T-helper 17 cell (primary cell): ENCODE data around the gene CRNKL1. TPM values are rescaled to one million over a fixed set of nuclear protein-coding genes. Genes with fewer than 3 reads are reported as not detected.

Experiments used
- ATAC-seq: fragments of 150-1000 bp; cut with Tn5 transposase; 2 replicates; pipeline ENCODE4 v1.10.0; 2021; ENCODE audit warnings: mild to moderate bottlenecking, moderate library complexity
- DNase-seq, 3 donors: peaks; one replicate each; pipeline versions ENCODE4 v3.0.0 to v3.0.0-alpha.2; 2020 to 2021
- H3K9me3 ChIP-seq: one replicate; pipeline ENCODE4 v1.7.0; 2013; ENCODE audit warnings: low read length, mild to moderate bottlenecking; ENCODE audit not compliant: control insufficient read depth, poor library complexity, severe bottlenecking
- H3K27ac Mint-ChIP-seq: one replicate; pipeline ENCODE4 v1.8.0; 2022; ENCODE audit warnings: mild to moderate bottlenecking, moderate library complexity, mixed read lengths
- H3K27me3 Mint-ChIP-seq: one replicate; pipeline ENCODE4 v1.8.0; 2022; ENCODE audit warnings: mixed read lengths
- H3K36me3 Mint-ChIP-seq: one replicate; pipeline ENCODE4 v1.8.0; 2022; ENCODE audit warnings: low read depth, mixed read lengths
- H3K4me1 Mint-ChIP-seq: one replicate; pipeline ENCODE4 v1.8.0; 2022; ENCODE audit warnings: mild to moderate bottlenecking, mixed read lengths
- H3K4me3 Mint-ChIP-seq: one replicate; pipeline ENCODE4 v1.8.0; 2022; ENCODE audit warnings: mild to moderate bottlenecking, moderate library complexity, mixed read lengths
- total RNA-seq, 4 donors: library from RNA in 2 of 4; stranded (reverse) in 2 of 4; gene quantifications; one replicate each; pipeline ENCODE4 v1.2.3 and lab custom pipeline; 2022 to 2026

Gene CRNKL1
- total RNA-seq (10 to 100 TPM; 21.6 to 22.8 TPM), total RNA-seq (lab: John Stamatoyannopoulos, UW) (52.3 to 97.3 reads per million in 2 donors)

DNA sequence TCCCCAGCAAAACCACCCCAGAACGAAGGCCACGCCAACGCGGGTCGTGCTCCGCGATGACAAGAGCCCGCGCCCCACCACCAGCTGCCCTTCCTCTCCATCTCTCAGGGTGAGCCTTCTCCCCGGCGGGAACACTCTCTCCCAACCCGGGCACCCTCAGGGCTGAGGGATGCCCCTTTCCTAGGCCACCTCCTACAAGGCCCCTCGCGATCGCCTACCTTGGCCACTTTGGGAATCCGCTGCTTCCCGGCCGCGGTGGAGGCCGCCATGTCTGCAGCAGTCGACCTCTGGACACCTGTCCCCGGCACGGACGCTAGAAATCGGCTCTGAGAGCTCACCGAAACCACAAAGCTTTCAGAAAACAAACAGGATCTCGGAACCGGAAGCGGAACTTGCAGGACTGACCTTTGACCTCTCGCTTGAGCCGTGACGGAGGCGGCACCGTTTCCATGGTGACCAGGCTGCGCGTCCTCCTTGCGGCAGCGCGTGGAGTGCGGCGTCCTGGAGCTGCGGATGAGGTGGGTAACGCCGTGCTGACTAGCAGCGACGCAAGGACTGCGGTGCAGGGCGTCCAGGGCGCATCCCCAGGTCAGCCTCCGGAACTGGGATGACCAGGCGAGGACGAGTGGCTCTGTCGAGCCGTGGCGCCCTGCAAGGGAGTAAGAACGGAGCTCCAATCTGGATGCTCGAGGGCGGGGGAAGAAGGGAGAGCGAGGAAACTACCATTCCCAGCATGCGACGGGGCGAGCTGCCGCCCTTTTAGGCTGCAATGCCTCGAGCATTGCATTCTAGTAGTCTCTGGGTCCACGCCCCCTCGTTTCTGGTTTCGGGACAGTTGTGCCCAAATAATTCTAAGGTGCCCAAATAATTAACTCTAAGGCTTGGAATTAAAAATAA, at the start of gene CRNKL1, which contains the start of gene CFAP61:
Gene CRNKL1, minus strand, starts transcription at position 393 of the 897 bp plus-strand sequence. Its CDS starts 124 bp downstream, at position 269.
Gene CFAP61, plus strand, starts transcription at position 459 of the 897 bp plus-strand sequence. CDS start 4,122 bp downstream, outside the sequence.
- ATAC-seq: peak; percentile 93
- peak; percentile 89 to 95 (median 92) for DNase-seq

DNA sequence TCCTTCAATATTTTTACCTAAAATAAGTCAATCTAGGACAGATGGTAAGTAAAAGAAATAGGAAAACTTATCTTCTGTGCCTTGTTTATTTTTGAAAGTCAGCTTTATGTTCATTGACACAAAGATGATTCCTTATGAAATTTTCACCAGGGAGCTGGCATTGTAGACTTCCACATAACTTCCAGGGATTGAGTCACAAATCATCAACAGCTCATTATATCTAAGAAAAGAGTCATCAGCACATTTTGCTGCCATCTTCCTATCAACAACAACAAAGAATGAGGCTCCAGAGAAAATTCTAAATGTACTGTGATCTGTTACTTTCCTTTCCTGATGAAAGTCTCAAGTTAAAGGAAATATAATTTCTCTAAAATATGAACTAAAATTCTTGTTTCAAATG, 48.6 kb upstream of the CRNKL1 start:
- no peak for DNase-seq
- peaks cover 54% of the 10 kb centered on the region for H3K27me3 Mint-ChIP-seq
- H3K4me3 Mint-ChIP-seq: no peak overlapping the region
- H3K4me1 Mint-ChIP-seq: no peaks in the 10 kb centered on the region
- H3K9me3 ChIP-seq: no peaks in the 10 kb centered on the region
- H3K27ac Mint-ChIP-seq: no peak overlapping the region
- H3K36me3 Mint-ChIP-seq: no peaks in the 10 kb centered on the region
- ATAC-seq: no peak

More for the DNA sequence above, at the start of gene CRNKL1, which contains the start of gene CFAP61:
- Mint-ChIP-seq H3K4me1 (peaks cover 23% of the 10 kb centered on the region), H3K27ac (peak within 1 kb of the TSS; percentile 100), H3K4me3 (peak within 1 kb of the TSS; percentile 100), H3K27me3 (peaks cover 12% of the 10 kb centered on the region), H3K36me3 (peaks cover 10% of the 10 kb centered on the region)
- no peaks in the 10 kb centered on the region for H3K9me3 ChIP-seq

- ATAC-seq (no peak), DNase-seq (no peak)
- no peaks in the 10 kb centered on the region for H3K9me3 ChIP-seq
- H3K4me1 Mint-ChIP-seq: no peaks in the 10 kb centered on the region
- H3K4me3 Mint-ChIP-seq: no peak overlapping the region
- H3K27ac Mint-ChIP-seq: no peak overlapping the region
- no peaks in the 10 kb centered on the region for H3K36me3 Mint-ChIP-seq
- H3K27me3 Mint-ChIP-seq: peaks cover 32% of the 10 kb centered on the region
Observed at GRCh38 chr20:20096421-20096820, 44.2 kb upstream of the CRNKL1 start.

DNA sequence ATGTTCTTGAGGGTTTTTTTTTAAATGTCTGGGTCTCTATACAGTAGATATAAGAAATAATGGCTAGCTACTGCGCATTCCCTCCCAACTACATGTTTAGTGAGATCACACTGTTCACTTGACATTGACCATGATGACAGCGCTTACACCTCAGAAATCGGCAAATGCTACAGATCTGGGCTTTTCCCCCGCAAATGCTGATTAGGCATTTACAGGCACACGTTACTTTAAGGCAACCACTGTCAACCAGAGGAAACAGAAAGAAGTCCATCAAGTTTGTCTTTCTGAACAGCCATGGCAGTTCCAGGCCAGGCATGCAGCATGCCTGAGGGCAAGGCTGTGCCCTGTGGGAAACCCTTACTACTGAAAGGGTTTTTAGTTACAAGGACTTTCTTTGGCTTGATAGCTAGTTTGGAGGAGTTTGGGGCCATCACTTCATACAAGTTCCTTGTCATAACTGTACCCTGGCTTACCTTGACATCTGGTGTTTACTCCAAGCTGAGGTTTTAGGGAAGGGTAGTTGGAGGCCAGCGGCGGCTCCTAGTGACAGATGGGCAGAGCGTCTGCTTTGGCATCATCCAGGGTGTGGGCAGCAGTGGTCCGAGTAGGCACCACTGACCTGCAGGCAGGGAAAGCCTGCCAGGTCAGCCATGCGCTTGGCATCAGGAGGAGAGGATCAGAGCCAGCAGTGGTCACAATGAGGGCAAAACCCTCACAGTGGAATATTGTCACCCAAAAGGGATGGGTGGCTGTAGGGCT, 43.0 kb upstream of the CRNKL1 start:
- ATAC-seq (no peak), DNase-seq (no peak)
- peaks cover 32% of the 10 kb centered on the region for H3K27me3 Mint-ChIP-seq
- H3K9me3 ChIP-seq: no peaks in the 10 kb centered on the region
- H3K36me3 Mint-ChIP-seq: no peaks in the 10 kb centered on the region
- no peak overlapping the region for H3K4me3 Mint-ChIP-seq
- no peak overlapping the region for H3K27ac Mint-ChIP-seq
- H3K4me1 Mint-ChIP-seq: no peaks in the 10 kb centered on the region

DNA sequence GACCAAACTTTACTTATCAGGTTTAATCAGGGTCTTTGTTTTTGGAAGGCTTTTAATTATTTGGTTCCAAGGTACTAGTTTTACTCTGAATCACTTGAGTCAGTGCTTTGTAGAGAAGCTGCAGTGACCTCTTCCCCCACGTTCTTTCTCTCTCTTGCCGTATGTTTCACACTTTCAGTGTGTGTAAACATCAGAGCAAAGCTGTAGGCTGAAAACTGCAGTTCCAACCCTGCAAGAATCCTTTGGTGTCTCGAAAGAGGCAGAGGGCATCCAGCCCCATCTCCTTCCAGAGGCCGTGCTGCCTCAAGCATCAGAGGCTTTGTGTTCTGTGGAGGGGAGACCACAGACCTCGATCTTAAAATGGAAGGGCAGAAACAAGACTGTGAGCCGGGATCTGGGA, 42.1 kb upstream of the CRNKL1 start:
- H3K27me3 Mint-ChIP-seq: peaks cover 28% of the 10 kb centered on the region
- H3K9me3 ChIP-seq: no peaks in the 10 kb centered on the region
- H3K4me1 Mint-ChIP-seq: no peaks in the 10 kb centered on the region
- DNase-seq (no peak), ATAC-seq (no peak)
- no peaks in the 10 kb centered on the region for H3K36me3 Mint-ChIP-seq
- H3K4me3 Mint-ChIP-seq: no peak overlapping the region
- H3K27ac Mint-ChIP-seq: no peak overlapping the region

- peaks cover 25% of the 10 kb centered on the region for H3K27me3 Mint-ChIP-seq
- DNase-seq (no peak), ATAC-seq (no peak)
- H3K4me3 Mint-ChIP-seq: no peak overlapping the region
- no peaks in the 10 kb centered on the region for H3K36me3 Mint-ChIP-seq
- H3K27ac Mint-ChIP-seq: no peak overlapping the region
- no peaks in the 10 kb centered on the region for H3K4me1 Mint-ChIP-seq
- H3K9me3 ChIP-seq: no peaks in the 10 kb centered on the region
Observed at GRCh38 chr20:20092827-20093226, 40.6 kb upstream of the CRNKL1 start.

GRCh38 chr20:20089939-20090338, 37.7 kb upstream of the CRNKL1 start:
- H3K9me3 ChIP-seq: no peaks in the 10 kb centered on the region
- H3K4me3 Mint-ChIP-seq: no peak overlapping the region
- no peak overlapping the region for H3K27ac Mint-ChIP-seq
- DNase-seq: no peak
- no peak for ATAC-seq
- peaks cover 2% of the 10 kb centered on the region for H3K4me1 Mint-ChIP-seq
- H3K36me3 Mint-ChIP-seq: no peaks in the 10 kb centered on the region
- H3K27me3 Mint-ChIP-seq: peaks cover 26% of the 10 kb centered on the region

GRCh38 chr20:20089018-20089417, 36.8 kb upstream of the CRNKL1 start:
- Mint-ChIP-seq H3K4me1 (peaks cover 5% of the 10 kb centered on the region), H3K36me3 (no peaks in the 10 kb centered on the region), H3K27ac (no peak overlapping the region), H3K4me3 (no peak overlapping the region), H3K27me3 (peaks cover 27% of the 10 kb centered on the region)
- H3K9me3 ChIP-seq: no peaks in the 10 kb centered on the region
- DNase-seq: no peak
- no peak for ATAC-seq

- Mint-ChIP-seq H3K27ac (no peak overlapping the region), H3K4me3 (no peak overlapping the region), H3K4me1 (peaks cover 7% of the 10 kb centered on the region), H3K36me3 (no peaks in the 10 kb centered on the region), H3K27me3 (peaks cover 39% of the 10 kb centered on the region)
- DNase-seq (no peak), ATAC-seq (no peak)
- H3K9me3 ChIP-seq: no peaks in the 10 kb centered on the region
Observed at GRCh38 chr20:20085812-20086211, 33.5 kb upstream of the CRNKL1 start.

DNA sequence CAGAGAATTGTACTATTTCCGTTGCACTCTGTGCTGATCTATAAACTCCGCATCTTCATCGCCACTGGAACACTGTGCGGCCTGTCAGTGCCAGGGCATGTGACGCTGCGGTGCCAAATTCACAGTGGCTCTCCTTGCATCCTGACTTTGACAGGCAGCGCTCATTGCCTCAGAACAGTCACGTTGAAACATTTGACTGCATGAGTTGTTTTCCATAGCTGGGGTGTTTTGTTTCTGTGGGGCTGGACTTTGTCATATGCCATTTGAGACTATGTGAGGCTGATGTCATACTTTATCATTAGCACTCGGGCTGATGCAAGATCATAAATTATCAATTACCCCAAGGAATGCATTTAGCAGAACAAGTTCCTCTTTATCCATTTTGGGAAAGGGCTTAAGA, 32.8 kb upstream of the CRNKL1 start:
- ATAC-seq (no peak), DNase-seq (no peak)
- no peaks in the 10 kb centered on the region for H3K9me3 ChIP-seq
- H3K27me3 Mint-ChIP-seq: peaks cover 35% of the 10 kb centered on the region
- H3K27ac Mint-ChIP-seq: no peak overlapping the region
- H3K4me3 Mint-ChIP-seq: no peak overlapping the region
- H3K36me3 Mint-ChIP-seq: no peaks in the 10 kb centered on the region
- H3K4me1 Mint-ChIP-seq: peaks cover 7% of the 10 kb centered on the region

GRCh38 chr20:20084296-20084752, 32.1 kb upstream of the CRNKL1 start:
- Mint-ChIP-seq H3K27me3 (peaks cover 34% of the 10 kb centered on the region), H3K4me1 (peaks cover 7% of the 10 kb centered on the region), H3K4me3 (peak overlapping the region; percentile 61), H3K36me3 (no peaks in the 10 kb centered on the region), H3K27ac (no peak overlapping the region)
- ATAC-seq: no peak
- DNase-seq: no peak
- no peaks in the 10 kb centered on the region for H3K9me3 ChIP-seq

DNA sequence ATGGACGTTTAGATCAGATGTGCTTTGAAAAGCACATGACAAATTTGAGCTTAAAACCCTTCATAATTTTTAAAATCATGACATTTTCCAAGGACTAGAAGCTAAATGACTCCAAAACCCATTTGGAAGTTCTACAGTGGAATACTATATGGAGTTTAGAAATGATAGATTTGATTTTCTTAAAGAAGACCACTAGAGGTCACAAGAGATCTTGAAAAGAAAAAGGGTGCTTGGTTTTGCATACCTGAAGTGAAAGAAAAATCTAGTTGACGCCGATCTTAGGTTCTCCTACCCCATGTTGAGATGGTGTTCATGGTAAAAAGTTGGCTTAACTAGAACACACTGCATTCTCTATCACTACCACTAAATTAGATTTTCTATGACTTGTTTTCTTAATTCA, 31.5 kb upstream of the CRNKL1 start:
- peak overlapping the region; percentile 61 for H3K4me3 Mint-ChIP-seq
- ATAC-seq: peak; percentile 67

GRCh38 chr20:20079102-20079784, 27.0 kb upstream of the CRNKL1 start:
- H3K4me3 Mint-ChIP-seq: no peak overlapping the region
- H3K36me3 Mint-ChIP-seq: no peaks in the 10 kb centered on the region
- DNase-seq (no peak), ATAC-seq (no peak)
- no peak overlapping the region for H3K27ac Mint-ChIP-seq
- peaks cover 9% of the 10 kb centered on the region for H3K4me1 Mint-ChIP-seq
- peaks cover 38% of the 10 kb centered on the region for H3K27me3 Mint-ChIP-seq
- H3K9me3 ChIP-seq: no peaks in the 10 kb centered on the region

More for the DNA sequence above, 31.5 kb upstream of the CRNKL1 start:
- H3K27ac Mint-ChIP-seq: no peak overlapping the region
- peaks cover 7% of the 10 kb centered on the region for H3K4me1 Mint-ChIP-seq
- no peaks in the 10 kb centered on the region for H3K9me3 ChIP-seq
- peaks cover 39% of the 10 kb centered on the region for H3K27me3 Mint-ChIP-seq
- no peaks in the 10 kb centered on the region for H3K36me3 Mint-ChIP-seq
- no peak for DNase-seq
